ENCODE data around the gene CTSS. TPM values are rescaled to one million over a fixed set of nuclear protein-coding genes. Genes with fewer than 3 reads are reported as not detected.

The CTSS gene
- total and polyA plus RNA-seq, 7 donors: 2.4 to 14.5 (median 9.7) TPM

DNA sequence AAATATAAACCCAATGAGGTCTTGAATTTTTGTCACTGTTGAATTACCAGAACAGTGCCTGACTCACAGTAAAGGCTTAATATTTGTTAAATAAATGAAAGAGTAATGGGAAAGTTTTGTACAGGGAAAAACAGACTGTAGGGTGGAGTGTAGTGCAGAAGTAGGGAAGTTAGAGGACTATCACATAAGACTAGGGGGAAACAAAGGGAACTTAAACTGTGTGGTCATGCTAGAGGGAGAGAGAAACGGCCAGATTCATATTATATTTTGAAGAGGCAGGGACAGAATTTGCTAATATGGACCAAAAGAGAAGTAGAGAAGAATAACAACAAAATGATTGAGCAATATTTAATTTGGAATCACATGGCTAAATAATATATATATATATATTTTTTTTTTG is 27.6 kb upstream of the CTSS start:
- TF ChIP-seq, protein P1, sequence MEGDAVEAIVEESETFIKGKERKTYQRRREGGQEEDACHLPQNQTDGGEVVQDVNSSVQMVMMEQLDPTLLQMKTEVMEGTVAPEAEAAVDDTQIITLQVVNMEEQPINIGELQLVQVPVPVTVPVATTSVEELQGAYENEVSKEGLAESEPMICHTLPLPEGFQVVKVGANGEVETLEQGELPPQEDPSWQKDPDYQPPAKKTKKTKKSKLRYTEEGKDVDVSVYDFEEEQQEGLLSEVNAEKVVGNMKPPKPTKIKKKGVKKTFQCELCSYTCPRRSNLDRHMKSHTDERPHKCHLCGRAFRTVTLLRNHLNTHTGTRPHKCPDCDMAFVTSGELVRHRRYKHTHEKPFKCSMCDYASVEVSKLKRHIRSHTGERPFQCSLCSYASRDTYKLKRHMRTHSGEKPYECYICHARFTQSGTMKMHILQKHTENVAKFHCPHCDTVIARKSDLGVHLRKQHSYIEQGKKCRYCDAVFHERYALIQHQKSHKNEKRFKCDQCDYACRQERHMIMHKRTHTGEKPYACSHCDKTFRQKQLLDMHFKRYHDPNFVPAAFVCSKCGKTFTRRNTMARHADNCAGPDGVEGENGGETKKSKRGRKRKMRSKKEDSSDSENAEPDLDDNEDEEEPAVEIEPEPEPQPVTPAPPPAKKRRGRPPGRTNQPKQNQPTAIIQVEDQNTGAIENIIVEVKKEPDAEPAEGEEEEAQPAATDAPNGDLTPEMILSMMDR (IDR thresholded peaks at IDR 0.05): no peak
- no peak for DNase-seq
- Histone ChIP-seq H3K27ac (no peak overlapping the region), H3K27me3 (ENCODE audit: insufficient read depth in 3 of 3, low read length in 2 of 3) (no peaks in the 10 kb centered on the region), H3K4me3 (no peak overlapping the region), H3K4me1 (no peaks in the 10 kb centered on the region), H3K36me3 (ENCODE audit: insufficient read depth in 1 of 2, low read depth in 1 of 2) (peaks cover 0 to 34% of the 10 kb centered on the region in 2 donors), H3K9me3 (no peaks in the 10 kb centered on the region)
- intact Hi-C loops (cut with DNase I): no loop called here
- 72 to 80% (median 77%) methylated on average over 1 of the region's 1 CpG for WGBS, 3 donors
- no peak for ATAC-seq

DNA sequence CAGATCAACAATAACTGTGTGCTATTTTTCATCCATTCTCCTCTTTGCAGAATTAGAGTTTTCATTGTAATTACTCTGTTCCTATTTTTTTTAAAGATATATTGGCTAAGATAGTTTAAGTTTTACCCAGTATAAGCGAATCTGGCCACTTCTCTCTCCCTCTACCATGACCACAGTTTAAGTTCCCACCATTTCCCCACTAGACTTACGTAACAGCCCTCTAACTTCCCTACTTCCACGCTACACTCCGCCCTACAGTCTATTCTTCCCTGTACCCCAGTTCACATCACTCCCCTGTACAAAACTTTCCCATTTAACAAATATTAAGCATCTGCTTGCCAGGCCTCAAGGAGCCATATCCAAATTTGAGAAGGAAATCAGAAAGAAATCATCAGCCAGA is 26.0 kb upstream of the CTSS start:
- intact Hi-C loops (cut with DNase I): no loop called here
- no peak for ATAC-seq
- 79 to 95% (median 91%) methylated on average over 4 of the region's 4 CpGs for WGBS, 3 donors

DNA sequence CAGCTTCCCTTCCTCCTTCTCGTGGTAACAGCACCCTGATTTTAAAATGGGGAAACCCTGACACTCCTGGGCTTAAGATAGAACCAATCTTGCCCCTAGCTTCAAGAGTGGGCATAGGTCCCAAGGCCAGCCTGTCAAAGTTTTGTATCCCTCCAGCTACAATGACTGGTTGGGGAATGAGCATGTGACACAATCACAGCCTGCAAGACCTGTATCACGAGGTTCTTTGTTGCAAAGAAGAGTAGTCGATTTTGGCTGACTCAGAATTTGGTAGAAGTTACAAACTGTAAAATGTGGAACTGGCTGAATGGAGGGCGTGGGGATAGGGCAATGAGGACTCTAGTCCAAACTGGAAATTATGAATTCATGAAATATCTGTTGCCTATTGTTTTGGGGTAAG is 23.8 kb upstream of the CTSS start:
- DNase-seq (no peak), ATAC-seq (no peak)
- WGBS, 3 donors: 63 to 74% (median 68%) methylated on average over 4 of the region's 4 CpGs
- Histone ChIP-seq H3K4me1 (no peaks in the 10 kb centered on the region), H3K27ac (no peak overlapping the region), H3K27me3 (ENCODE audit: insufficient read depth in 3 of 3, low read length in 2 of 3) (no peaks in the 10 kb centered on the region), H3K36me3 (ENCODE audit: insufficient read depth in 1 of 2, low read depth in 1 of 2) (no peaks in the 10 kb centered on the region), H3K9me3 (no peaks in the 10 kb centered on the region), H3K4me3 (no peak overlapping the region)
- intact Hi-C loops (cut with DNase I): no loop called here
- TF ChIP-seq, protein P1 (IDR thresholded peaks at IDR 0.05): no peak

More for the DNA sequence above, 26.0 kb upstream of the CTSS start:
- Histone ChIP-seq H3K4me3 (no peak overlapping the region), H3K4me1 (no peaks in the 10 kb centered on the region), H3K27ac (no peak overlapping the region), H3K27me3 (ENCODE audit: insufficient read depth in 3 of 3, low read length in 2 of 3) (no peaks in the 10 kb centered on the region), H3K36me3 (ENCODE audit: insufficient read depth in 1 of 2, low read depth in 1 of 2) (peaks cover 0 to 18% of the 10 kb centered on the region in 2 donors), H3K9me3 (no peaks in the 10 kb centered on the region)
- TF ChIP-seq, protein P1 (IDR thresholded peaks at IDR 0.05): no peak
- DNase-seq: no peak

DNA sequence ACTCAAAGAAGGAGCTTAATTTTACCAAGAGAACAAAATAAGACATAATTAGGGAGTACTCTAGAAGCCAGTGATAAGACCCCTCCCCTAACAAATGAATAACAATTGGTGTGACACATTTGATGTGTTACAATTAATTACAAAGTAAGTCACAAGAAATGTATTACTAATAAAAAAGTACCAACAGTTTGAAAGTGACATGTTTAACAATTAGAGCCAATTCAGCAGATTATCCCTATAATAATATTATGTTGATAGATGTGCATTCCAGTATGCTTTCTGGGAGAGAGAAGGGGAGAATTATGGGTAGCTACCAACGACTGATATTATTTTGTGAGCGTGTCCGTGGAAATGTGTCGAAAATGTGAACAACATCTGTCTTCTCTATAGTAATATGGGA is 23.4 kb upstream of the CTSS start:
- no peak for ATAC-seq
- no peaks in the 10 kb centered on the region for H3K36me3 ChIP-seq (ENCODE audit: insufficient read depth in 1 of 2, low read depth in 1 of 2)
- H3K27ac ChIP-seq: no peak overlapping the region
- WGBS, 3 donors: 60 to 76% (median 65%) methylated on average over 4 of the region's 4 CpGs
- no peak overlapping the region for H3K4me3 ChIP-seq
- no peaks in the 10 kb centered on the region for H3K9me3 ChIP-seq
- H3K27me3 ChIP-seq (ENCODE audit: insufficient read depth in 3 of 3, low read length in 2 of 3): no peaks in the 10 kb centered on the region
- intact Hi-C loops (cut with DNase I): no loop called here
- H3K4me1 ChIP-seq: no peaks in the 10 kb centered on the region
- DNase-seq: no peak
- TF ChIP-seq, protein P1 (IDR thresholded peaks at IDR 0.05): no peak

DNA sequence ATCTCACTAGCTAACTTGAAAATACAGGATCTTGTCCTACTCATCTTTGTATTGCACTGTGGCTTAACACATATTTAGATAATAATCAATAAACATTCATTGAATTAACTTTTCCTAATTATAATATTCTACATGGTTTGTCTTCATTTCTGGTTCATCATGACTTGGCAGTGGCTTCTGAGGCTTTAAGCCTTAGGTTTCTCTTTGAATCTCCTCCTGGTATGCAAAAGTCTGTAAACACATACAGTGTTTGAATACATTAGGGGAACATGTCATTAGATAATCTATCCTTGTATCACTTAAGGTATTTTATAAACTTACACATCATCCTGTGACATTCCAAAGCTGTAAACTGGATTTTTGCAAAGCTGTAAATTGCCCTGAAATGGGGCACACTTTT is 21.9 kb upstream of the CTSS start:
- H3K9me3 ChIP-seq: no peaks in the 10 kb centered on the region
- H3K27me3 ChIP-seq (ENCODE audit: insufficient read depth in 3 of 3, low read length in 2 of 3): no peaks in the 10 kb centered on the region
- no peak overlapping the region for H3K4me3 ChIP-seq
- no peaks in the 10 kb centered on the region for H3K4me1 ChIP-seq
- no peaks in the 10 kb centered on the region for H3K36me3 ChIP-seq (ENCODE audit: insufficient read depth in 1 of 2, low read depth in 1 of 2)
- DNase-seq (no peak), ATAC-seq (no peak)
- H3K27ac ChIP-seq: no peak overlapping the region
- intact Hi-C loops (cut with DNase I): no loop called here
- TF ChIP-seq, protein P1 (IDR thresholded peaks at IDR 0.05): no peak

All from psoas muscle (tissue), 8 donors.